Pancreas (tissue), 10 donors: ENCODE data around the gene BCAR3. TPM values are rescaled to one million over a fixed set of nuclear protein-coding genes. Genes with fewer than 3 reads are reported as not detected.

Experiments used
- ATAC-seq, 4 donors: fragments of 200-7000 bp; cut with Tn5 transposase; one replicate each; pipeline versions ENCODE4 v1.8.0 to v1.9.1; 2020; ENCODE audit warnings: mild to moderate bottlenecking in 4 of 4, moderate library complexity in 4 of 4
- DNase-seq, 6 donors: peaks; one replicate each; pipeline ENCODE4 v3.0.0-alpha.2; 2020
- FAIRE-seq: peaks from 2 replicates; lab custom pipeline; 2012; peaks lifted over from hg19 to GRCh38; lab: Jason Lieb, UNC
- H3K27ac ChIP-seq, 4 donors: fragments of 200-600 bp; sonication (generic); 1 replicate in 3 of 4; 2 replicates in 1 of 4; pipeline versions ENCODE4 v1.5.0 to v1.8.0; 2020
- H3K27me3 ChIP-seq, 4 donors: fragments of 200-600 bp; one replicate each; pipeline ENCODE4 v1.8.0; 2021
- H3K36me3 ChIP-seq, 3 donors: fragments of 200-600 bp; sonication (generic) in 1 of 3; one replicate each; pipeline versions ENCODE4 v1.5.0 to v1.8.0; 2020 to 2021
- H3K4me1 ChIP-seq, 3 donors: fragments of 200-600 bp; one replicate each; pipeline ENCODE4 v1.8.0; 2021
- H3K4me3 ChIP-seq, 4 donors: fragments of 200-600 bp; sonication (generic) in 2 of 4; one replicate each; pipeline versions ENCODE4 v1.5.0 to v1.8.0; 2020 to 2021
- H3K9me3 ChIP-seq, 4 donors: fragments of 200-600 bp; one replicate each; pipeline ENCODE4 v1.8.0; 2021
- CTCF ChIP-seq, 4 donors: fragments of 200-600 bp; sonication (generic) in 3 of 4; IDR thresholded peaks; one replicate each; pipeline versions ENCODE4 v1.5.0 to v1.8.0; 2021; ENCODE audit warnings: antibody characterized with exemption in 4 of 4
- WGBS, 2 donors: extraction: QIAGEN DNeasy Blood & Tissue Kit; methylation state at CpG; one replicate each; pipeline ENCODE4 v1.1.7; 2013; 5-methylcytosine and 5-hydroxymethylcytosine counted together
- intact Hi-C, 3 donors: fragments of 100-400 bp; cut with DNase I; formaldehyde crosslinking; loops; one replicate each; pipeline versions ENCODE4 v1.11.1 to v1.14.2; 2022
- polyA plus RNA-seq, 2 donors: library from polyadenylated mRNA; stranded (reverse); fragments of 200-250 nt; gene quantifications; one replicate each; pipeline ENCODE4 v1.2.3, GENCODE V29; 2013
- total RNA-seq, 6 donors: library from RNA; stranded (reverse); fragmentation: NEBNext Ultra II Directional in 4 of 6; extraction: Animal tissue kit (Norgen Biotek cat#: 25700) in 4 of 6; gene quantifications; one replicate each; pipeline versions ENCODE4 v1.2.1 to v1.2.4, GENCODE V29; 2021 to 2023
- donor health status: healthy with polysubstance abuse.
- donor health status: DM: no; HTN: no; CAD: no; lungs with moderate emphysema.
- donor health status: DM: no; HTN: no; CAD: no.
- donor health status: control.
- donor health status: control.
- donor health status: Bipolar disorder and iron deficiency.
- donor health status: DM: yes; HTN: yes; CAD: no.
- donor health status: DM: no; HTN: no; CAD: no.
- donor health status: DM: no; HTN: no; CAD: no.
- donor health status: DM: yes; HTN: yes; CAD: no.

Gene BCAR3
- total and polyA plus RNA-seq, 8 donors: 2.4 to 8.2 (median 4.9) TPM

GRCh38 chr1:93708734-93709481, 27.3 kb upstream of the BCAR3 start:
- FAIRE-seq: no peak

GRCh38 chr1:93707956-93708355, 26.3 kb upstream of the BCAR3 start:
- FAIRE-seq: no peak
- H3K4me1 ChIP-seq: peaks cover 0 to 4% (median 0%) of the 10 kb centered on the region in 3 donors
- H3K9me3 ChIP-seq: no peaks in the 10 kb centered on the region
- H3K27ac ChIP-seq: no peak overlapping the region
- H3K27me3 ChIP-seq: no peaks in the 10 kb centered on the region
- no peaks in the 10 kb centered on the region for H3K36me3 ChIP-seq
- intact Hi-C loops: no loop called here
- no peak overlapping the region for H3K4me3 ChIP-seq
- no peak for DNase-seq
- ATAC-seq: peak in 1 of 4 donors; percentile 45
- no peak for TF ChIP-seq CTCF (IDR thresholded peaks at IDR 0.05)
- WGBS, 2 donors: 95 to 96% methylated on average over 5 of the region's 5 CpGs

More at GRCh38 chr1:93708734-93709481, 27.3 kb upstream of the BCAR3 start:
- DNase-seq (peak in 3 of 6 donors; percentile 13 to 29 (median 24)), ATAC-seq (peak; percentile 50 to 92 (median 84))
- Histone ChIP-seq H3K9me3 (no peaks in the 10 kb centered on the region), H3K27me3 (no peaks in the 10 kb centered on the region), H3K27ac (no peak overlapping the region), H3K4me3 (no peak overlapping the region), H3K36me3 (no peaks in the 10 kb centered on the region), H3K4me1 (peaks cover 0 to 4% (median 0%) of the 10 kb centered on the region in 3 donors)
- intact Hi-C loops: no loop called here
- TF ChIP-seq CTCF (IDR thresholded peaks at IDR 0.05): no peak
- WGBS, 2 donors: 18 to 21% methylated on average over 9 of the region's 9 CpGs

GRCh38 chr1:93705892-93706500, 24.4 kb upstream of the BCAR3 start:
- 95 to 100% methylated on average over 3 of the region's 3 CpGs for WGBS, 2 donors
- DNase-seq (no peak), FAIRE-seq (no peak), ATAC-seq (no peak)
- no peak overlapping the region for H3K27ac ChIP-seq
- no peaks in the 10 kb centered on the region for H3K36me3 ChIP-seq
- intact Hi-C loops: no loop called here
- no peaks in the 10 kb centered on the region for H3K27me3 ChIP-seq
- no peak for TF ChIP-seq CTCF (IDR thresholded peaks at IDR 0.05)
- peaks cover 0 to 4% (median 0%) of the 10 kb centered on the region in 3 donors for H3K4me1 ChIP-seq
- H3K4me3 ChIP-seq: no peak overlapping the region
- H3K9me3 ChIP-seq: no peaks in the 10 kb centered on the region

GRCh38 chr1:93704052-93704451, 22.4 kb upstream of the BCAR3 start:
- Histone ChIP-seq H3K4me1 (peaks cover 0 to 4% (median 0%) of the 10 kb centered on the region in 3 donors), H3K36me3 (no peaks in the 10 kb centered on the region), H3K27ac (no peak overlapping the region), H3K27me3 (no peaks in the 10 kb centered on the region), H3K9me3 (no peaks in the 10 kb centered on the region), H3K4me3 (no peak overlapping the region)
- DNase-seq (no peak), ATAC-seq (peak in 2 of 4 donors; percentile 38 to 49), FAIRE-seq (no peak)
- 81 to 93% methylated on average over 2 of the region's 2 CpGs for WGBS, 2 donors
- no peak for TF ChIP-seq CTCF (IDR thresholded peaks at IDR 0.05)
- intact Hi-C loops: no loop called here

- peaks cover 0 to under 1% (median 0%) of the 10 kb centered on the region in 3 donors for H3K4me1 ChIP-seq
- intact Hi-C loops: no loop called here
- ATAC-seq: no peak
- no peak overlapping the region for H3K27ac ChIP-seq
- H3K9me3 ChIP-seq: no peaks in the 10 kb centered on the region
- TF ChIP-seq CTCF (IDR thresholded peaks at IDR 0.05): no peak
- H3K36me3 ChIP-seq: no peaks in the 10 kb centered on the region
- no peaks in the 10 kb centered on the region for H3K27me3 ChIP-seq
- H3K4me3 ChIP-seq: no peak overlapping the region
- WGBS, 2 donors: 86 to 90% methylated on average over 3 of the region's 3 CpGs
- FAIRE-seq: no peak
- no peak for DNase-seq
Observed at GRCh38 chr1:93703643-93704042, 22.0 kb upstream of the BCAR3 start.
